ENCODE measurements around the gene ANKRD6. TPM values are rescaled to one million over a fixed set of nuclear protein-coding genes. Genes with fewer than 3 reads are reported as not detected.

ANKRD6 gene
- total and polyA plus RNA-seq, 8 donors: 6.3 to 14.7 (median 9.6) TPM

GRCh38 chr6:89406141-89406540, 26.8 kb upstream of the ANKRD6 start:
- H3K27ac ChIP-seq: no peak overlapping the region
- H3K36me3 ChIP-seq: no peaks in the 10 kb centered on the region
- FAIRE-seq: no peak
- H3K27me3 ChIP-seq: no peaks in the 10 kb centered on the region
- no peak for DNase-seq
- intact Hi-C loops (cut with DNase I): no loop called here
- H3K9me3 ChIP-seq: no peaks in the 10 kb centered on the region
- peaks cover 0 to 5% (median 0%) of the 10 kb centered on the region in 3 donors for H3K4me1 ChIP-seq
- no peak for ATAC-seq
- no peak overlapping the region for H3K4me3 ChIP-seq
- 75 to 84% methylated on average over 10 of the region's 10 CpGs for WGBS, 2 donors
- no peak for TF ChIP-seq CTCF (IDR thresholded peaks at IDR 0.05)

GRCh38 chr6:89409461-89410035, 23.4 kb upstream of the ANKRD6 start:
- no peaks in the 10 kb centered on the region for H3K9me3 ChIP-seq
- no peaks in the 10 kb centered on the region for H3K27me3 ChIP-seq
- no peak for ATAC-seq
- TF ChIP-seq CTCF (IDR thresholded peaks at IDR 0.05): no peak
- intact Hi-C loops (cut with DNase I): no loop called here
- FAIRE-seq: no peak
- DNase-seq: no peak
- H3K36me3 ChIP-seq: no peaks in the 10 kb centered on the region
- H3K4me1 ChIP-seq: peaks cover 0 to 5% (median 0%) of the 10 kb centered on the region in 3 donors
- H3K4me3 ChIP-seq: no peak overlapping the region
- no peak overlapping the region for H3K27ac ChIP-seq
- 80 to 81% methylated on average over 7 of the region's 7 CpGs for WGBS, 2 donors

DNA sequence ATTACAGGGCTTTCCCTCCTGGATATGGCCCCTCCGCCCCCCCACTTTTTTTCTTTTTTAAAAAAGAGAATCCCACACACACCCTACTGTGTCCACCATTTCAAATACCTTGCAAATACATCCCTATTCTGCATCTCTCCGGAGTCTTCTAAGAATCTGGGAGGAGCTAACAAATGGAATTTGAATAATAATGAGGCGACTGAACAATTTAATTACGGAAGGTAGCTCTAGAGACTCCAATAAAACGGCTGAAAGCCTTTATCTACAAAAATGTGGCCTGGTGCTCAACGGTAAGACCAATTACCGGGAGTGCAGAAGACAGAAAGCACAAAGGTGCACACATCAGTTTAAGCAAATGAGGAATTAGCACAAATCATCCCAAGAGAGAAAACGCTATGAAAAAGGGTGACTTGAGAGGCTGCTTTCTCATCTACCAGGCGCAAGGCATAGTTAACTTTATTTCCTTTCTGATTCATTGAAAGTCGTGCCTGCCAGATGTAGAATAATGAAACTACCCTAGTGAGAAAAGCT, 22.7 kb upstream of the ANKRD6 start:
- intact Hi-C loops (cut with DNase I): no loop called here
- no peak for FAIRE-seq
- Histone ChIP-seq H3K27me3 (no peaks in the 10 kb centered on the region), H3K4me3 (peak overlapping the region in 2 of 4 donors; percentile 79 to 95), H3K4me1 (peaks cover 0 to 5% (median 0%) of the 10 kb centered on the region in 3 donors), H3K9me3 (no peaks in the 10 kb centered on the region), H3K27ac (peak overlapping the region in 1 of 4 donors; percentile 76), H3K36me3 (no peaks in the 10 kb centered on the region)
- 70 to 74% methylated on average over 10 of the region's 10 CpGs for WGBS, 2 donors
- no peak for TF ChIP-seq CTCF (IDR thresholded peaks at IDR 0.05)
- no peak for ATAC-seq
- no peak for DNase-seq

- Histone ChIP-seq H3K4me1 (peaks cover 0 to 5% (median 0%) of the 10 kb centered on the region in 3 donors), H3K27ac (peak overlapping the region; percentile 35 to 76 (median 62)), H3K27me3 (no peaks in the 10 kb centered on the region), H3K4me3 (peak overlapping the region; percentile 74 to 95 (median 85)), H3K36me3 (no peaks in the 10 kb centered on the region), H3K9me3 (no peaks in the 10 kb centered on the region)
- DNase-seq: no peak
- FAIRE-seq: no peak
- WGBS, 2 donors: 8 to 12% methylated on average over 4 of the region's 4 CpGs
- intact Hi-C loops (cut with DNase I): no loop called here
- peak in 2 of 4 donors; percentile 1 to 8 for ATAC-seq
- TF ChIP-seq CTCF (IDR thresholded peaks at IDR 0.05): no peak
These were observed 22.2 kb upstream of the ANKRD6 start for GRCh38 chr6:89410788-89411144.
